Vagina (tissue), 2 donors: ENCODE data around the gene DNAH8. TPM values are rescaled to one million over a fixed set of nuclear protein-coding genes. Genes with fewer than 3 reads are reported as not detected.

Source experiments
- DNase-seq, 2 donors: peaks; one replicate each; pipeline ENCODE4 v3.0.0-alpha.2; 2017; ENCODE audit errors: extremely low spot score in 2 of 2
- H3K27ac ChIP-seq: fragments of 200-600 bp; sonication (generic); one replicate; pipeline ENCODE4 v1.5.1; 2019
- H3K27me3 ChIP-seq: fragments of 200-600 bp; sonication (generic); one replicate; pipeline ENCODE4 v1.5.1; 2019
- H3K36me3 ChIP-seq, 2 donors: fragments of 200-600 bp; sonication (generic); one replicate each; pipeline ENCODE4 v1.5.1; 2017 to 2019
- H3K4me1 ChIP-seq: fragments of 200-600 bp; sonication (generic); one replicate; pipeline ENCODE4 v1.5.1; 2019
- H3K4me3 ChIP-seq, 2 donors: fragments of 200-600 bp; sonication (generic); 1 replicate in 1 of 2; 2 replicates in 1 of 2; pipeline ENCODE4 v1.5.1; 2016 to 2019
- H3K9me3 ChIP-seq: fragments of 200-600 bp; sonication (generic); one replicate; pipeline ENCODE4 v1.5.1; 2019
- POLR2A ChIP-seq, 2 donors: fragments of 450-650 bp; IDR thresholded peaks; one replicate each; pipeline ENCODE4 v1.6.1; 2017; ENCODE audit warnings: antibody characterized with exemption in 2 of 2, mild to moderate bottlenecking in 2 of 2, moderate library complexity in 2 of 2
- POLR2AphosphoS5 ChIP-seq, 2 donors: sonication (generic); formaldehyde crosslinking; IDR thresholded peaks; one replicate each; pipeline ENCODE4 v1.9.0; 2017; ENCODE audit warnings: antibody characterized with exemption in 2 of 2, mild to moderate bottlenecking in 2 of 2, low read depth in 1 of 2; ENCODE audit not compliant: insufficient read depth in 1 of 2
- intact Hi-C: fragments of 100-400 bp; cut with DNase I; formaldehyde crosslinking; loops from one replicate; pipeline ENCODE4 v1.15.1; 2023
- total RNA-seq: library from RNA; depleted of rRNA; stranded (reverse); fragments of >200 nt; gene quantifications from one replicate; pipeline ENCODE4 v1.2.3, GENCODE V29; 2016
- TF ChIP-seq, protein P1 (sequence below), 3 experiments: fragments of 450-650 bp in 2 of 3; fragments of 200-600 bp in 1 of 3; sonication (generic) in 1 of 3; IDR thresholded peaks; one replicate each; pipeline ENCODE4 v1.5.1; 2017 to 2019; ENCODE audit warnings: antibody characterized with exemption in 3 of 3, mild to moderate bottlenecking in 2 of 3, moderate library complexity in 2 of 3

Gene DNAH8
- total RNA-seq, 1 donor from 2014 or later, result not detected

DNA sequence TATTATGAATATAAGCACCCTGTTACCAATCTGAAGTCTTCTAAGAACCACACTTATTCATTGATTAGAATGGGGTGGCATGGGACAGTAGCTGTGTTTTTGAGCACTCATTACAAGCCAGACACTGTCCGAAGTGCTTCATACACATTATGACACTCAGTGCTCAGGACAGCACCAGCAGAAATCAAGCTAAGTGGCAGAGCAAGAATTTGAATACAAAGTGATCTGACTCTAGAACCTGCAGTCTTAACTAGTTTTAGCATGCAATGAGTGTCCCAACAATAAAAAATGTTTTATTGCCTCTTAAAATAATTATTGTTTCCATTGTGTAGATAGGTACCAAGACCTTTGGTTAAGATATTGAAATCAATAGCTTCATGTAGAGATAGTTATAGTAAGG lies 294.4 kb downstream of the DNAH8 start:
- no peaks in the 10 kb centered on the region for H3K36me3 ChIP-seq
- H3K27me3 ChIP-seq, result no peaks in the 10 kb centered on the region
- H3K27ac ChIP-seq, result no peak overlapping the region
- no peak overlapping the region for H3K4me3 ChIP-seq
- H3K9me3 ChIP-seq, result no peaks in the 10 kb centered on the region
- no peak for DNase-seq
- intact Hi-C loops, result no loop called here
- TF ChIP-seq POLR2AphosphoS5 (IDR thresholded peaks at IDR 0.05; ENCODE audit: insufficient read depth in 1 of 2, low read depth in 1 of 2) (no peak), POLR2A (IDR thresholded peaks at IDR 0.05) (no peak)
- TF ChIP-seq, protein P1, sequence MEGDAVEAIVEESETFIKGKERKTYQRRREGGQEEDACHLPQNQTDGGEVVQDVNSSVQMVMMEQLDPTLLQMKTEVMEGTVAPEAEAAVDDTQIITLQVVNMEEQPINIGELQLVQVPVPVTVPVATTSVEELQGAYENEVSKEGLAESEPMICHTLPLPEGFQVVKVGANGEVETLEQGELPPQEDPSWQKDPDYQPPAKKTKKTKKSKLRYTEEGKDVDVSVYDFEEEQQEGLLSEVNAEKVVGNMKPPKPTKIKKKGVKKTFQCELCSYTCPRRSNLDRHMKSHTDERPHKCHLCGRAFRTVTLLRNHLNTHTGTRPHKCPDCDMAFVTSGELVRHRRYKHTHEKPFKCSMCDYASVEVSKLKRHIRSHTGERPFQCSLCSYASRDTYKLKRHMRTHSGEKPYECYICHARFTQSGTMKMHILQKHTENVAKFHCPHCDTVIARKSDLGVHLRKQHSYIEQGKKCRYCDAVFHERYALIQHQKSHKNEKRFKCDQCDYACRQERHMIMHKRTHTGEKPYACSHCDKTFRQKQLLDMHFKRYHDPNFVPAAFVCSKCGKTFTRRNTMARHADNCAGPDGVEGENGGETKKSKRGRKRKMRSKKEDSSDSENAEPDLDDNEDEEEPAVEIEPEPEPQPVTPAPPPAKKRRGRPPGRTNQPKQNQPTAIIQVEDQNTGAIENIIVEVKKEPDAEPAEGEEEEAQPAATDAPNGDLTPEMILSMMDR (IDR thresholded peaks at IDR 0.05), result no peak
- no peaks in the 10 kb centered on the region for H3K4me1 ChIP-seq

DNA sequence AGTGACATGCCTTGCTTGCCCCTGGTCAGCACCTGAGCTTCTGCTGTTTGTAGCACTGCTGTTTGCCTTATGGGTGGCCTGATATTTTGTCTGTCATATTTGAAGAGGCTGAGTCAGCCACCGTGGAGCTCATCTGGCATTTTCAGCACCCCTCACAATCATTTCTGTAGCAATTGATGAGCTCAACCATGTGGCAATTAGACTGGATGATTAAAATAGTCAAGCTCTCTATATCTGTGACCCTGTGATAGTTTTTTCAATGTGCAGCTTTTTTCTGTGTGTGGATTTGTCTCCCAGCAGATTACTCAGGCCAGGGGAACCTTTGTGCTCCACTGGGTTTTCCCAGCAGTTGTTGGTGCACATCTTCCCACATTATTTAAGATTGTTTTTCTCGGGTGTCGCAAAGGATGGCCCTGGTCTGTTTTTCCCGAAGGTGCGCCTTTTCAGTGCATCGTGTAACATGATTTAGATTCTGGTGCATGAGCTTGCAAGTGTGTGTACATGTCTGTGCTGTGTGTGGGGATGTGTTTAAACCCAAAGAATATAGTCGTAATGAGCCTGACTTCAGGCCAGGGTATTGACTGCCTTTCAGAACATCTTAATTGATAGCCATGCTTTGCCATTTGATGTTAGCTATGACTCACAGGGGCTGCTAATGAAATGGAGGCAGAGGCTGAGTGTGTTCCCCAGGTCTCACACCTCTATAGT lies 301.9 kb downstream of the DNAH8 start:
- Histone ChIP-seq H3K4me1 (no peaks in the 10 kb centered on the region), H3K4me3 (no peak overlapping the region), H3K27ac (no peak overlapping the region), H3K36me3 (no peaks in the 10 kb centered on the region), H3K27me3 (no peaks in the 10 kb centered on the region), H3K9me3 (no peaks in the 10 kb centered on the region)
- intact Hi-C loops, result no loop called here
- TF ChIP-seq POLR2AphosphoS5 (IDR thresholded peaks at IDR 0.05; ENCODE audit: insufficient read depth in 1 of 2, low read depth in 1 of 2) (no peak), POLR2A (IDR thresholded peaks at IDR 0.05) (no peak)
- TF ChIP-seq, protein P1 (IDR thresholded peaks at IDR 0.05), result no peak
- DNase-seq, result no peak

DNA sequence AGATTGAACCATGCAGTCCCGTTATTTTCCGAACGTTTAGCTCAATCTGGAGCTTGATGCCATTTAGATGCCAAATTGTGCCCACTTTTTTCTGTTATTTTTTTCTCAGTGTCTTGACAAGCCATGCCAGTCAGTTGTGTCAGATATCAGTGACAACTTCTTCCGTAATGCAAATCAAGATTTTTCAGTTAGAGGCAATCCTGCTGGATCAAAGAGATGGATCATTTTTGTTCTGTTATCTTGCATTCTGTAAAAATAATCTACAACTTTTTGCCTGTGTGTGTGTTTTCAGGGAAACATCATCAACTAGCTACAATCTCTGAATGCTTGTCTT lies 302.4 kb downstream of the DNAH8 start:
- intact Hi-C loops, result no loop called here
- H3K27ac ChIP-seq, result no peak overlapping the region
- H3K9me3 ChIP-seq, result no peaks in the 10 kb centered on the region
- no peaks in the 10 kb centered on the region for H3K4me1 ChIP-seq
- TF ChIP-seq, protein P1 (IDR thresholded peaks at IDR 0.05), result no peak
- DNase-seq, result no peak
- no peaks in the 10 kb centered on the region for H3K27me3 ChIP-seq
- H3K36me3 ChIP-seq, result no peaks in the 10 kb centered on the region
- no peak overlapping the region for H3K4me3 ChIP-seq

DNA sequence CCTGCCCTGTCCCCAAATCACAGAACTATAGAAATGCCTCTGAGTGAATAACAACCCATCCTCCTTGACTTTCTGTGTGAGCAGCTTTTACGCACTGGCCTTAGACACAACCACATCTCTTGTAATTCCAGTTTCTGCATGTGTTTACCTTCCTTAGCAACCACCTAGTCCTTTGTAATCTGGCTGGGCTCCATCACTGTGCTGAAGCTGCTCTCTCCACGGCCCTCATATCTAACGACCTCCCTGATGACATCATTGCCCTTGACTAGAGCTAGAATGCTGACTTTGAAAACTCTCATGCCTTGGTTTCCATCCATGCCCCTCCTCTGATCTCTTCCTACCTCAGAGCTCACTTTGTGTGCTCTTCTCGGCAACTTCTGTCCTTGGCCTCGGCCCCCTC lies 303.0 kb downstream of the DNAH8 start:
- Histone ChIP-seq H3K4me3 (no peak overlapping the region), H3K9me3 (no peaks in the 10 kb centered on the region), H3K27ac (no peak overlapping the region), H3K27me3 (no peaks in the 10 kb centered on the region), H3K4me1 (no peaks in the 10 kb centered on the region), H3K36me3 (no peaks in the 10 kb centered on the region)
- TF ChIP-seq, protein P1 (IDR thresholded peaks at IDR 0.05), result no peak
- TF ChIP-seq POLR2AphosphoS5 (IDR thresholded peaks at IDR 0.05; ENCODE audit: insufficient read depth in 1 of 2, low read depth in 1 of 2), result no peak
- no peak for TF ChIP-seq POLR2A (IDR thresholded peaks at IDR 0.05)
- intact Hi-C loops, result no loop called here
- DNase-seq, result no peak

DNA sequence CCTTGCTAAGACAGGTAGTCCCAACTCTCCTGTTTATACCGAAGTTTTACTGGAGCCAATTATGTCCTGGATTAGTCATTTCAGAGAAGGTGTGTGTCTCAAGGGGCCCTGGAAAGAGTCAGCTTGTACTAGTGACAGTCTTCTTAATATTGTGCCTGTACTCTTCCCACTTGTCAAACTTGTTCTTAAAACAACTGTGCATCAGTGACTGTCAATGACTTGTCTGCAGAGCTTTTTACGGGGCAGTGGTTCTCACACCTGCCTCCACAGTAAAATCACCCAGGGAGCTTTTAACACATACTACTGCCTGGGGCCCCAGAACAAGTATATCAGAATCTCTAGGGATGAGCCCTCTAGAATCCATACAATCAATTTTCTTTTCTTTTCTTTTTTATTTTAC lies 305.0 kb downstream of the DNAH8 start:
- TF ChIP-seq POLR2A (IDR thresholded peaks at IDR 0.05) (no peak), POLR2AphosphoS5 (IDR thresholded peaks at IDR 0.05; ENCODE audit: insufficient read depth in 1 of 2, low read depth in 1 of 2) (no peak)
- TF ChIP-seq, protein P1 (IDR thresholded peaks at IDR 0.05), result no peak
- Histone ChIP-seq H3K36me3 (no peaks in the 10 kb centered on the region), H3K4me1 (no peaks in the 10 kb centered on the region), H3K27ac (no peak overlapping the region), H3K4me3 (no peak overlapping the region), H3K27me3 (no peaks in the 10 kb centered on the region), H3K9me3 (no peaks in the 10 kb centered on the region)
- DNase-seq, result no peak
- intact Hi-C loops, result no loop called here
